ENCODE measurements around the gene CHORDC1.
"Not testable (repeated sequence)": the region's sequence is repeated elsewhere in the genome, so short reads cannot be mapped to it uniquely, and the experiment has no call there.

Gene CHORDC1

GRCh38 chr11:90222459-90223247 lies at the start of gene CHORDC1:
Gene CHORDC1 (minus strand): TSS chr11:90223049. CDS start chr11:90222954, 95 bp downstream.
- 0 out of 2 replicates have a peak, but pooled peaks cover 6% of the 10 kb centered on the region for H3K9me3 ChIP-seq (ENCODE audit: control insufficient read depth, insufficient read depth, low read length)
- H3K4me1 ChIP-seq (ENCODE audit: insufficient read depth, low read length): no peaks in the 10 kb centered on the region; the same call in 1 of the 2 replicates
- peak within 1 kb of the TSS; percentile 65 for H3K9ac ChIP-seq (ENCODE audit: low read depth, low read length)
- H3K36me3 ChIP-seq (ENCODE audit: insufficient read depth, low read length): no peaks in the 10 kb centered on the region

GRCh38 chr11:90257158-90257525 lies 34.3 kb upstream of the CHORDC1 start:
- H3K9me3 ChIP-seq (ENCODE audit: control insufficient read depth, insufficient read depth, low read length): no peaks in the 10 kb centered on the region
- no peaks in the 10 kb centered on the region for H3K4me1 ChIP-seq (ENCODE audit: insufficient read depth, low read length)
- no peaks in the 10 kb centered on the region for H3K36me3 ChIP-seq (ENCODE audit: insufficient read depth, low read length)
- no peak overlapping the region for H3K9ac ChIP-seq (ENCODE audit: low read depth, low read length)

- no peak overlapping the region for H3K9ac ChIP-seq (ENCODE audit: low read depth, low read length)
- H3K4me1 ChIP-seq (ENCODE audit: insufficient read depth, low read length): no peaks in the 10 kb centered on the region
- H3K9me3 ChIP-seq (ENCODE audit: control insufficient read depth, insufficient read depth, low read length): no peaks in the 10 kb centered on the region
- no peaks in the 10 kb centered on the region for H3K36me3 ChIP-seq (ENCODE audit: insufficient read depth, low read length)
These were observed 33.7 kb upstream of the CHORDC1 start for GRCh38 chr11:90256404-90257157.

- H3K36me3 ChIP-seq (ENCODE audit: insufficient read depth, low read length): no peaks in the 10 kb centered on the region
- H3K4me1 ChIP-seq (ENCODE audit: insufficient read depth, low read length): no peaks in the 10 kb centered on the region
- no peak overlapping the region for H3K9ac ChIP-seq (ENCODE audit: low read depth, low read length)
- no peaks in the 10 kb centered on the region for H3K9me3 ChIP-seq (ENCODE audit: control insufficient read depth, insufficient read depth, low read length)
These were observed 31.2 kb upstream of the CHORDC1 start for GRCh38 chr11:90254065-90254464.

- Histone ChIP-seq H3K9me3 (ENCODE audit: control insufficient read depth, insufficient read depth, low read length) (no peaks in the 10 kb centered on the region), H3K36me3 (ENCODE audit: insufficient read depth, low read length) (no peaks in the 10 kb centered on the region), H3K4me1 (ENCODE audit: insufficient read depth, low read length) (no peaks in the 10 kb centered on the region), H3K9ac (ENCODE audit: low read depth, low read length) (no peak overlapping the region)
These were observed 29.2 kb upstream of the CHORDC1 start for GRCh38 chr11:90252053-90252452.

GRCh38 chr11:90251599-90251998 lies 28.8 kb upstream of the CHORDC1 start:
- Histone ChIP-seq H3K9ac (ENCODE audit: low read depth, low read length) (no peak overlapping the region), H3K4me1 (ENCODE audit: insufficient read depth, low read length) (no peaks in the 10 kb centered on the region), H3K36me3 (ENCODE audit: insufficient read depth, low read length) (no peaks in the 10 kb centered on the region), H3K9me3 (ENCODE audit: control insufficient read depth, insufficient read depth, low read length) (no peaks in the 10 kb centered on the region)

GRCh38 chr11:90250970-90251369 lies 28.1 kb upstream of the CHORDC1 start:
- Histone ChIP-seq H3K36me3 (ENCODE audit: insufficient read depth, low read length) (no peaks in the 10 kb centered on the region), H3K9ac (ENCODE audit: low read depth, low read length) (no peak overlapping the region), H3K4me1 (ENCODE audit: insufficient read depth, low read length) (no peaks in the 10 kb centered on the region)

GRCh38 chr11:90246468-90246867 lies 23.6 kb upstream of the CHORDC1 start:
- peaks cover 11% of the 10 kb centered on the region for H3K4me1 ChIP-seq (ENCODE audit: insufficient read depth, low read length)

More at GRCh38 chr11:90250970-90251369, 28.1 kb upstream of the CHORDC1 start:
- H3K9me3 ChIP-seq (ENCODE audit: control insufficient read depth, insufficient read depth, low read length): no peaks in the 10 kb centered on the region

GRCh38 chr11:90243534-90243933 lies 20.7 kb upstream of the CHORDC1 start:
- H3K9ac ChIP-seq (ENCODE audit: low read depth, low read length): no peak overlapping the region
- no peaks in the 10 kb centered on the region for H3K9me3 ChIP-seq (ENCODE audit: control insufficient read depth, insufficient read depth, low read length)
- peaks cover 11% of the 10 kb centered on the region for H3K4me1 ChIP-seq (ENCODE audit: insufficient read depth, low read length)
- H3K36me3 ChIP-seq (ENCODE audit: insufficient read depth, low read length): no peaks in the 10 kb centered on the region

More at GRCh38 chr11:90246468-90246867, 23.6 kb upstream of the CHORDC1 start:
- Histone ChIP-seq H3K36me3 (ENCODE audit: insufficient read depth, low read length) (no peaks in the 10 kb centered on the region), H3K9ac (ENCODE audit: low read depth, low read length) (no peak overlapping the region), H3K9me3 (ENCODE audit: control insufficient read depth, insufficient read depth, low read length) (no peaks in the 10 kb centered on the region)

GRCh38 chr11:90242894-90243416 lies 20.1 kb upstream of the CHORDC1 start:
- peaks cover 11% of the 10 kb centered on the region for H3K4me1 ChIP-seq (ENCODE audit: insufficient read depth, low read length)
- H3K36me3 ChIP-seq (ENCODE audit: insufficient read depth, low read length): no peaks in the 10 kb centered on the region
- H3K9ac ChIP-seq (ENCODE audit: low read depth, low read length): no peak overlapping the region
- H3K9me3 ChIP-seq (ENCODE audit: control insufficient read depth, insufficient read depth, low read length): no peaks in the 10 kb centered on the region

GRCh38 chr11:90241414-90241813 lies 18.6 kb upstream of the CHORDC1 start:
- H3K9me3 ChIP-seq (ENCODE audit: control insufficient read depth, insufficient read depth, low read length): no peaks in the 10 kb centered on the region
- H3K36me3 ChIP-seq (ENCODE audit: insufficient read depth, low read length): no peaks in the 10 kb centered on the region
- peaks cover 11% of the 10 kb centered on the region for H3K4me1 ChIP-seq (ENCODE audit: insufficient read depth, low read length)
- no peak overlapping the region; the same call in 1 of the 2 replicates for H3K9ac ChIP-seq (ENCODE audit: low read depth, low read length)

- H3K4me1 ChIP-seq (ENCODE audit: insufficient read depth, low read length): peaks cover 11% of the 10 kb centered on the region
- H3K9ac ChIP-seq (ENCODE audit: low read depth, low read length): peak overlapping the region; percentile 47; the same call in 1 of the 2 replicates
- H3K36me3 ChIP-seq (ENCODE audit: insufficient read depth, low read length); H3K9me3 ChIP-seq (ENCODE audit: control insufficient read depth, insufficient read depth, low read length): not testable (repeated sequence)
These were observed 17.3 kb upstream of the CHORDC1 start for GRCh38 chr11:90239967-90240636.

- no peak overlapping the region for H3K9ac ChIP-seq (ENCODE audit: low read depth, low read length)
These were observed 14.2 kb upstream of the CHORDC1 start for GRCh38 chr11:90237004-90237403.

GRCh38 chr11:90235526-90235925 lies 12.7 kb upstream of the CHORDC1 start:
- Histone ChIP-seq H3K9me3 (ENCODE audit: control insufficient read depth, insufficient read depth, low read length) (no peaks in the 10 kb centered on the region), H3K4me1 (ENCODE audit: insufficient read depth, low read length) (no peaks in the 10 kb centered on the region), H3K9ac (ENCODE audit: low read depth, low read length) (no peak overlapping the region), H3K36me3 (ENCODE audit: insufficient read depth, low read length) (no peaks in the 10 kb centered on the region)

More at GRCh38 chr11:90237004-90237403, 14.2 kb upstream of the CHORDC1 start:
- no peaks in the 10 kb centered on the region for H3K4me1 ChIP-seq (ENCODE audit: insufficient read depth, low read length)
- no peaks in the 10 kb centered on the region for H3K36me3 ChIP-seq (ENCODE audit: insufficient read depth, low read length)
- H3K9me3 ChIP-seq (ENCODE audit: control insufficient read depth, insufficient read depth, low read length): no peaks in the 10 kb centered on the region
